Activated CD4-positive, alpha-beta T cell treated with anti-CD3 and anti-CD28 coated beads for 36 hours (primary cell): ENCODE measurements around the gene JPT1. TPM values are rescaled to one million over a fixed set of nuclear protein-coding genes. Genes with fewer than 3 reads are reported as not detected.
"Not testable (repeated sequence)": the region's sequence is repeated elsewhere in the genome, so short reads cannot be mapped to it uniquely, and the experiment has no call there.

Source experiments
- ATAC-seq: fragments of 200-7000 bp; cut with Tn5 transposase; one replicate; pipeline ENCODE4 v1.10.0; 2021; ENCODE audit warnings: mild to moderate bottlenecking, moderate library complexity
- CTCF ChIA-PET: fragments of 350-600 bp; sonication (Branson Sonifier 250); formaldehyde crosslinking; loops from one replicate; lab custom pipeline; 2021; ENCODE audit warnings: antibody characterized with exemption; lab: Charles Lee
- POLR2A ChIA-PET: fragments of 350-600 bp; sonication (Branson Sonifier 250); formaldehyde crosslinking; loops from one replicate; lab custom pipeline; 2021; ENCODE audit warnings: antibody characterized with exemption, inconsistent platforms; lab: Charles Lee
- DNase-seq: peaks from one replicate; pipeline ENCODE4 v3.0.0-alpha.2; 2020
- H3K27ac Mint-ChIP-seq: one replicate; pipeline ENCODE4 v1.8.0; 2021; ENCODE audit warnings: mixed read lengths
- H3K27me3 Mint-ChIP-seq: one replicate; pipeline ENCODE4 v1.8.0; 2021; ENCODE audit warnings: mixed read lengths
- H3K36me3 Mint-ChIP-seq: one replicate; pipeline ENCODE4 v1.8.0; 2021; ENCODE audit warnings: low read depth, mixed read lengths
- H3K4me1 Mint-ChIP-seq: one replicate; pipeline ENCODE4 v1.8.0; 2021; ENCODE audit warnings: mixed read lengths
- H3K4me3 Mint-ChIP-seq: one replicate; pipeline ENCODE4 v1.8.0; 2021; ENCODE audit warnings: mild to moderate bottlenecking, moderate library complexity, mixed read lengths
- H3K9me3 Mint-ChIP-seq: one replicate; pipeline ENCODE4 v1.8.0; 2021; ENCODE audit warnings: low read depth, mixed read lengths
- intact Hi-C, 2 experiments: fragments of 100-400 bp; cut with DNase I in 1 of 2; cut with micrococcal nuclease in 1 of 2; formaldehyde crosslinking; loops; one replicate each; pipeline versions ENCODE4 v1.14.2 to v1.15.1; 2022 to 2024; cut with DNase I, micrococcal nuclease
- total RNA-seq, 2 experiments: library from RNA; stranded (reverse); gene quantifications; one replicate each; pipeline ENCODE4 v1.2.3, GENCODE V29; 2021

JPT1 gene
- total RNA-seq, 2 experiments from 2014 or later: 234 to 238 TPM

DNA sequence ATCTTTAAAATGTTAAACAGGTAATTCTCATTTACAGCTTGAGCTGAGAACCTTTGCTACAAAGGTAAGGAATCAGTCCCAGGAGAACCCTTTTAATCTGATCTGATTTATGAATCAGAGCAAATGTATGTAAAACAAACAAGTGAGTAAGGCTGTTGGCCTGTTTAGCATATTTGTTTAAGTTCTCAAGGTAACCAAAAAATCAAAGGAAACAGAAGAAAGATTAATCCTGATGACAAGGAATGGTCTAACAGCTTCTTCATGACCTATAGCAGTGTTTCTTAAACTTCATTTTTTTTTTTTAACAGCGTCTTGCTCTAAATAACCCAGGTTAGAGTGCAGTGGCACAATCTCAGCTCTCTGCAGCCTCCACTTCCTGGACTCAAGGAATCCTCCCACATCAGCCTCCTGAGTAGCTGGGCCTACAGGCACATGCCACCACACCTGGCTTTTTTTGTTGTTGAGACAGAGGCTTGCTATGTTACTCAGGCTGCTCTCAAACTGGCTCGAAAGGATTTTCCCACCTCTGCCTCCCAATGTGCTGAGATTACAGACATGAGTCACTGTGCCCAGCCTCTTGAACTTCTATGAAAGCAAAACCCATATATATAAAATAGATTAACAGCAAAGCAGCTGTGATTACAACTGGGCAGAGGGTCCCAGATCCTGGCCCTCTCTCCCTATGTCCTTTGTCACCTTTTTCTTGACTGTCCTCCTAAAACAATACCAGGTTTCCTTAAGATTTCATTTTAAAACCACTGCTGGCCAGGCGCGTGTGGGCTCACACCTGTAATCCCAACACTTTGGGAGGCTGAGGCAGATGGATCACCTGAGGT, 5.1 kb upstream of the JPT1 start:
- POLR2A ChIA-PET: interaction anchor here (0.6 kb wide), 2 partner anchors 12 to 28 kb away, joined by 4 to 5 read pairs; no protein-coding TSS in a partner anchor
- peaks cover 5% of the 10 kb centered on the region for H3K36me3 Mint-ChIP-seq
- no peaks in the 10 kb centered on the region for H3K9me3 Mint-ChIP-seq
- no peaks in the 10 kb centered on the region for H3K27me3 Mint-ChIP-seq
- CTCF ChIA-PET: interaction anchor here (0.8 to 2.3 kb wide), 2 partner anchors 28 to 45 kb away, joined by 3 to 8 read pairs; no protein-coding TSS in a partner anchor
- ATAC-seq (peak; percentile 19), DNase-seq (no peak)
- H3K4me3 Mint-ChIP-seq: no peak overlapping the region
- H3K27ac Mint-ChIP-seq: peak overlapping the region; percentile 13
- intact Hi-C loops: no loop called here
- H3K4me1 Mint-ChIP-seq: peaks cover 18% of the 10 kb centered on the region

- intact Hi-C loops, ATAC-seq, H3K4me3 Mint-ChIP-seq, H3K36me3 Mint-ChIP-seq, H3K9me3 Mint-ChIP-seq, H3K27me3 Mint-ChIP-seq, H3K27ac Mint-ChIP-seq, DNase-seq: not testable (repeated sequence)
- ChIA-PET POLR2A (interaction anchor here (0.6 kb wide), 1 partner anchor 104 kb away, joined by 3 read pairs; no protein-coding TSS in a partner anchor), CTCF (interaction anchor here (0.6 to 2.3 kb wide), 2 partner anchors 44 to 622 kb away, joined by 3 to 8 read pairs; no protein-coding TSS in a partner anchor)
- H3K4me1 Mint-ChIP-seq: peaks cover 18% of the 10 kb centered on the region
Measured at GRCh38 chr17:75158480-75158879, 4.2 kb upstream of the JPT1 start.

DNA sequence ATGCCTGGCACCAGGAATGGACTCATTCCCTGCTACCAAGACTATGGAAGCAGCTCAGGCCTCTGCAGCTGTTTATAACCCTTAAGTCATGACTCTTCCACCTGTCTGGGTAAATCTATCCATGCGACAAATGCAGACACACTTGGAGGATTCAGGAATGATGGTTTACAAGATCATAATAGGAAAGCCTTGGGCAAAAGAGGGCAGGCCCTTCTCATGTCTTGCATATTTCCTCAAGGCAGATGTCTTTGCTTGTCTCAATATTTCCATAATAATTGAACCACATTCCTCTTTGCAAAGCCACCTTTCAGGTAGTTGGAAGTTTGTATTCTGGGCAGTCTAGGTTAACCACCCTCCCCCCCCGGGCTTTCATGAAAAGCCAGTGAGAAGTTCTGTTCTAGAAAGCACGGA, 884 bp upstream of the JPT1 start:
- no peaks in the 10 kb centered on the region for H3K9me3 Mint-ChIP-seq
- H3K4me3 Mint-ChIP-seq: peak overlapping the region; percentile 96
- intact Hi-C loops: loop anchor here (2.0 kb wide), 2 partner anchors 28 to 370 kb away; partner anchors contain the start of genes LLGL2 (in 1 of the 2) and SUMO2 (in 1 of the 2)
- DNase-seq (no peak), ATAC-seq (no peak)
- ChIA-PET CTCF (interaction anchor here (1.0 to 2.0 kb wide), 3 partner anchors 17 to 42 kb away, joined by 3 to 7 read pairs (median 5); no protein-coding TSS in a partner anchor), POLR2A (interaction anchor here (0.6 to 1.6 kb wide), 10 partner anchors 7 to 1570 kb away, joined by 3 to 7 read pairs (median 3); partner anchors contain the start of genes CDR2L, MIF4GD and SLC25A19)
- peak overlapping the region; percentile 40 for H3K27ac Mint-ChIP-seq
- no peaks in the 10 kb centered on the region for H3K27me3 Mint-ChIP-seq
- peaks cover 35% of the 10 kb centered on the region for H3K4me1 Mint-ChIP-seq
- peaks cover 10% of the 10 kb centered on the region for H3K36me3 Mint-ChIP-seq

DNA sequence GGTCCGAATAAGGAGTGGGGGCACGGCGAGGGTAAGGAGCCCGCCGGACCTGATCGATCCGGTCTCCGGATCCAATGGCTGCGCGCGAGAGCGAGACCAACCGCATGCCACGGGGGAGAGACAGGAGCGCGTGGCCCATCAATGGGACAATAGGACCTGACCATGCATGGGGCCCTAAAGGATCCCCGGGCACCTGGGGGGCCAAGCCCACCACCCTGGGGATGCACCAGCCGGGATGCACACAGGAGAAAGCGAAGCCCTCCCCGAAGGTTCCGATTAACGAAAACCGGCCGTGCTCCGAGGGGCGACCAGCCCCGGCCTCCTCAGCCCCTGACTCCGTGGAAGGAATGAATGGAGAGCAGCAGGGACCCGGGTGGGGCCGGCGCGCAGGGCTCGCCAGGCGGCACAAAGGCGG, 525 bp downstream of the JPT1 start:
- Mint-ChIP-seq H3K27ac (peak overlapping the region; percentile 89), H3K4me1 (peaks cover 35% of the 10 kb centered on the region), H3K9me3 (no peaks in the 10 kb centered on the region), H3K4me3 (peak overlapping the region; percentile 96), H3K27me3 (no peaks in the 10 kb centered on the region), H3K36me3 (peaks cover 18% of the 10 kb centered on the region)
- intact Hi-C loops: loop anchor here (1.0 to 5.0 kb wide), 13 partner anchors 22 to 436 kb away; partner anchors contain the start of genes SUMO2 (in 2 of the 2), GGA3 (in 1 of the 2), KCTD2 (in 1 of the 2) and LLGL2 (in 1 of the 2)
- peak; percentile 55 for DNase-seq
- ChIA-PET CTCF (interaction anchor here (2.0 kb wide), 1 partner anchor 40 kb away, joined by 7 read pairs; no protein-coding TSS in a partner anchor), POLR2A (interaction anchor here (0.6 kb wide), 1 partner anchor 55 kb away, joined by 3 read pairs; no protein-coding TSS in a partner anchor)
- ATAC-seq: no peak

- Mint-ChIP-seq H3K36me3 (peaks cover 23% of the 10 kb centered on the region), H3K27ac (peak overlapping the region; percentile 89), H3K9me3 (no peaks in the 10 kb centered on the region), H3K4me1 (peaks cover 36% of the 10 kb centered on the region), H3K4me3 (peak overlapping the region; percentile 96), H3K27me3 (no peaks in the 10 kb centered on the region)
- DNase-seq (peak; percentile 50), ATAC-seq (no peak)
- ChIA-PET CTCF (no interaction called here), POLR2A (no interaction called here)
- intact Hi-C loops: loop anchor here (5.0 kb wide), 2 partner anchors 41 to 304 kb away; partner anchors contain the start of gene TMEM94 (in 1 of the 2)
Measured at GRCh38 chr17:75152922-75153779, 1.2 kb downstream of the JPT1 start.

GRCh38 chr17:75152523-75152921, 1.8 kb downstream of the JPT1 start:
- ATAC-seq: no peak
- Mint-ChIP-seq H3K36me3 (peaks cover 30% of the 10 kb centered on the region), H3K27ac (peak overlapping the region; percentile 89), H3K4me3 (peak overlapping the region; percentile 96), H3K27me3 (no peaks in the 10 kb centered on the region), H3K4me1 (peaks cover 36% of the 10 kb centered on the region), H3K9me3 (no peaks in the 10 kb centered on the region)
- ChIA-PET CTCF (no interaction called here), POLR2A (no interaction called here)
- DNase-seq: no peak
- intact Hi-C loops: loop anchor here (5.0 kb wide), 2 partner anchors 40 to 305 kb away; partner anchors contain the start of gene TMEM94 (in 1 of the 2)

- intact Hi-C loops: loop anchor here (5.0 kb wide), 2 partner anchors 40 to 305 kb away; partner anchors contain the start of gene TMEM94 (in 1 of the 2)
- H3K36me3 Mint-ChIP-seq: peaks cover 36% of the 10 kb centered on the region
Measured at GRCh38 chr17:75151930-75152329, 2.4 kb downstream of the JPT1 start.

GRCh38 chr17:75147878-75148546, 6.3 kb downstream of the JPT1 start:
- no peaks in the 10 kb centered on the region for H3K27me3 Mint-ChIP-seq
- ATAC-seq (no peak), DNase-seq (no peak)
- peak overlapping the region; percentile 51 for H3K27ac Mint-ChIP-seq
- ChIA-PET CTCF (interaction anchor here (0.6 to 2.7 kb wide), 9 partner anchors 11 to 361 kb away, joined by 3 to 10 read pairs (median 4); no protein-coding TSS in a partner anchor), POLR2A (interaction anchor here (1.0 to 1.1 kb wide), 2 partner anchors 18 to 53 kb away, joined by 3 to 4 read pairs; no protein-coding TSS in a partner anchor)
- intact Hi-C loops: no loop called here
- peaks cover 24% of the 10 kb centered on the region for H3K4me1 Mint-ChIP-seq
- H3K4me3 Mint-ChIP-seq: no peak overlapping the region
- peaks cover 62% of the 10 kb centered on the region for H3K36me3 Mint-ChIP-seq
- H3K9me3 Mint-ChIP-seq: no peaks in the 10 kb centered on the region

More at GRCh38 chr17:75151930-75152329, 2.4 kb downstream of the JPT1 start:
- Mint-ChIP-seq H3K27ac (peak overlapping the region; percentile 89), H3K4me1 (peaks cover 36% of the 10 kb centered on the region), H3K4me3 (peak overlapping the region; percentile 96), H3K9me3 (no peaks in the 10 kb centered on the region), H3K27me3 (no peaks in the 10 kb centered on the region)
- POLR2A ChIA-PET: interaction anchor here (0.6 to 1.2 kb wide), 2 partner anchors 37 to 122 kb away, joined by 3 read pairs; no protein-coding TSS in a partner anchor
- DNase-seq: no peak
- CTCF ChIA-PET: interaction anchor here (0.7 kb wide), 1 partner anchor 586 kb away, joined by 4 read pairs; no protein-coding TSS in a partner anchor
- no peak for ATAC-seq

DNA sequence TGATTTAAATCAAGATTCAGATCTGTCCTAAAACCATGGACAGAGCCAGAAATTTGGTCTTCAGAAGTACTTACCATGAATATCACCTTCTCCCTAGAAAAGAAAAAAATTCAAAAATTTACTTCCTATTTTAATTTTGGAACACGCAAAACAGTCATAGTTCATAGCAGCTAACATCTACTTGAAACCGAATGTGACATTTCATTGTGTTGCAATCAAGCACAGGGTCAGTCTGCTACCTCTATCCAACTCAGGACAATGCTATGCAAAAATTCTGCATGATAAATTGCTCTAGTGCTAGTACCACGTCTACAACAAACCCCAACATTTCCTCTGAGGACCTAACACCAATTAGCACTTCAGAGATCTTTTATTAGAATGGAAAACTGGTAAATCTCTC, 7.7 kb downstream of the JPT1 start:
- no peaks in the 10 kb centered on the region for H3K27me3 Mint-ChIP-seq
- DNase-seq: no peak
- no peak overlapping the region for H3K4me3 Mint-ChIP-seq
- CTCF ChIA-PET: interaction anchor here (1.0 to 1.7 kb wide), 2 partner anchors 16 to 23 kb away, joined by 3 to 8 read pairs; partner anchors contain the start of gene NT5C
- POLR2A ChIA-PET: no interaction called here
- intact Hi-C loops: no loop called here
- H3K27ac Mint-ChIP-seq: no peak overlapping the region
- peaks cover 59% of the 10 kb centered on the region for H3K36me3 Mint-ChIP-seq
- H3K4me1 Mint-ChIP-seq: peaks cover 13% of the 10 kb centered on the region
- no peaks in the 10 kb centered on the region for H3K9me3 Mint-ChIP-seq
- ATAC-seq: no peak
